Measurements from ENCODE around the gene COL5A3.

DNA sequence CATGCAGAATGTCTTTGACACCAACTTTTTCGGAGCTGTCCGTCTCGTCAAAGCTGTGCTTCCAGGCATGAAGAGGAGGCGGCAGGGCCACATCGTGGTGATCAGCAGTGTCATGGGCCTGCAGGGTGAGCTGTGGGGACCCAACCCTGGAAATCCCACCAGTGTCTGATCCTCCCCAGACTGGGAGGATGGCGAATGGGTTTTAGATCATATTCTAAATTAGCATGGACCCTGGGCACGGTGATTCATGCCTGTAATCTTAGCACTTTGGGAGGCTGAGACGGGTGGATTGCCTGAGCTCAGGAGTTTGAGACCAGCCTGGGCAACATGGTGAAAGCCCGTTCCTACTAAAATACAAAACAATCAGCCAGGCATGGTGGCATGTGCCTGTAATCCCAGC lies 8.5 kb upstream of the COL5A3 start:
- TF ChIP-seq, protein P1, sequence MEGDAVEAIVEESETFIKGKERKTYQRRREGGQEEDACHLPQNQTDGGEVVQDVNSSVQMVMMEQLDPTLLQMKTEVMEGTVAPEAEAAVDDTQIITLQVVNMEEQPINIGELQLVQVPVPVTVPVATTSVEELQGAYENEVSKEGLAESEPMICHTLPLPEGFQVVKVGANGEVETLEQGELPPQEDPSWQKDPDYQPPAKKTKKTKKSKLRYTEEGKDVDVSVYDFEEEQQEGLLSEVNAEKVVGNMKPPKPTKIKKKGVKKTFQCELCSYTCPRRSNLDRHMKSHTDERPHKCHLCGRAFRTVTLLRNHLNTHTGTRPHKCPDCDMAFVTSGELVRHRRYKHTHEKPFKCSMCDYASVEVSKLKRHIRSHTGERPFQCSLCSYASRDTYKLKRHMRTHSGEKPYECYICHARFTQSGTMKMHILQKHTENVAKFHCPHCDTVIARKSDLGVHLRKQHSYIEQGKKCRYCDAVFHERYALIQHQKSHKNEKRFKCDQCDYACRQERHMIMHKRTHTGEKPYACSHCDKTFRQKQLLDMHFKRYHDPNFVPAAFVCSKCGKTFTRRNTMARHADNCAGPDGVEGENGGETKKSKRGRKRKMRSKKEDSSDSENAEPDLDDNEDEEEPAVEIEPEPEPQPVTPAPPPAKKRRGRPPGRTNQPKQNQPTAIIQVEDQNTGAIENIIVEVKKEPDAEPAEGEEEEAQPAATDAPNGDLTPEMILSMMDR (IDR thresholded peaks at IDR 0.05; ENCODE audit: borderline replicate concordance, extremely low read depth, low read length, poor library complexity, severe bottlenecking): no peak
- no peak for TF ChIP-seq EZH2 (IDR thresholded peaks at IDR 0.05; ENCODE audit: borderline replicate concordance, low read depth, low read length, severe bottlenecking)

All from DND-41 (cell line).